Endothelial cell (in vitro differentiated cells): ENCODE measurements around the gene DGAT2. TPM values are rescaled to one million over a fixed set of nuclear protein-coding genes. Genes with fewer than 3 reads are reported as not detected.

Experiments
- DNase-seq: peaks from one replicate; pipeline ENCODE4 v3.0.0; 2021; ENCODE audit warnings: low spot score
- H3K27ac Mint-ChIP-seq: one replicate; pipeline ENCODE4 v1.8.0; 2021; ENCODE audit warnings: mixed read lengths, inconsistent platforms; ENCODE audit not compliant: unreplicated experiment
- H3K27me3 Mint-ChIP-seq: one replicate; pipeline ENCODE4 v1.8.0; 2021; ENCODE audit warnings: mild to moderate bottlenecking, moderate library complexity, mixed read lengths, inconsistent platforms; ENCODE audit not compliant: unreplicated experiment
- H3K36me3 Mint-ChIP-seq: one replicate; pipeline ENCODE4 v1.8.0; 2021; ENCODE audit warnings: mild to moderate bottlenecking, low read depth, mixed read lengths, inconsistent platforms; ENCODE audit not compliant: unreplicated experiment
- H3K4me1 Mint-ChIP-seq: one replicate; pipeline ENCODE4 v1.8.0; 2021; ENCODE audit warnings: mild to moderate bottlenecking, mixed read lengths, inconsistent platforms; ENCODE audit not compliant: unreplicated experiment
- H3K4me3 Mint-ChIP-seq: one replicate; pipeline ENCODE4 v1.8.0; 2021; ENCODE audit warnings: mild to moderate bottlenecking, mixed read lengths, inconsistent platforms; ENCODE audit not compliant: unreplicated experiment
- H3K9me3 Mint-ChIP-seq: one replicate; pipeline ENCODE4 v1.8.0; 2021; ENCODE audit warnings: mixed read lengths, inconsistent platforms; ENCODE audit not compliant: unreplicated experiment
- CTCF ChIP-seq: fragments of 200-600 bp; sonication (generic); IDR thresholded peaks from one replicate; pipeline ENCODE4 v1.5.0; 2021; ENCODE audit warnings: antibody characterized with exemption; ENCODE audit not compliant: unreplicated experiment
- total RNA-seq: library from RNA; stranded (reverse); fragmentation: NEBNext Ultra II Directional; extraction: Animal tissue kit (Norgen Biotek cat#: 25700); gene quantifications from one replicate; pipeline ENCODE4 v1.2.1, GENCODE V29; 2021; ENCODE audit not compliant: unreplicated experiment

DGAT2 gene
- total RNA-seq, 1 donor from 2014 or later: 0.51 TPM

GRCh38 chr11:75770102-75770501 lies 1.5 kb downstream of the DGAT2 start:
- Mint-ChIP-seq H3K4me1 (peaks cover 3% of the 10 kb centered on the region), H3K27ac (no peak overlapping the region), H3K9me3 (no peaks in the 10 kb centered on the region), H3K4me3 (no peak overlapping the region), H3K36me3 (no peaks in the 10 kb centered on the region), H3K27me3 (peaks cover 23% of the 10 kb centered on the region)
- no peak for TF ChIP-seq CTCF
- DNase-seq: no peak

- Mint-ChIP-seq H3K36me3 (no peaks in the 10 kb centered on the region), H3K4me1 (peaks cover 3% of the 10 kb centered on the region), H3K27me3 (peaks cover 23% of the 10 kb centered on the region), H3K9me3 (no peaks in the 10 kb centered on the region), H3K27ac (no peak overlapping the region), H3K4me3 (peak overlapping the region; percentile 11)
- no peak for TF ChIP-seq CTCF
- no peak for DNase-seq
Measured at GRCh38 chr11:75771646-75772410, 3.2 kb downstream of the DGAT2 start.

GRCh38 chr11:75773595-75774353 lies 5.2 kb downstream of the DGAT2 start:
- no peak for TF ChIP-seq CTCF
- H3K9me3 Mint-ChIP-seq: no peaks in the 10 kb centered on the region
- DNase-seq: no peak
- H3K4me3 Mint-ChIP-seq: no peak overlapping the region
- no peaks in the 10 kb centered on the region for H3K36me3 Mint-ChIP-seq
- no peak overlapping the region for H3K27ac Mint-ChIP-seq
- peaks cover 9% of the 10 kb centered on the region for H3K4me1 Mint-ChIP-seq
- H3K27me3 Mint-ChIP-seq: peaks cover 20% of the 10 kb centered on the region

- H3K4me1 Mint-ChIP-seq: peaks cover 9% of the 10 kb centered on the region
Measured at GRCh38 chr11:75775056-75775455, 6.5 kb downstream of the DGAT2 start.

More at GRCh38 chr11:75775056-75775455, 6.5 kb downstream of the DGAT2 start:
- Mint-ChIP-seq H3K9me3 (no peaks in the 10 kb centered on the region), H3K27me3 (peaks cover 13% of the 10 kb centered on the region), H3K27ac (no peak overlapping the region), H3K36me3 (no peaks in the 10 kb centered on the region), H3K4me3 (no peak overlapping the region)
- no peak for DNase-seq
- TF ChIP-seq CTCF: no peak
